ENCODE measurements around the gene TCL1B.

TCL1B gene

DNA sequence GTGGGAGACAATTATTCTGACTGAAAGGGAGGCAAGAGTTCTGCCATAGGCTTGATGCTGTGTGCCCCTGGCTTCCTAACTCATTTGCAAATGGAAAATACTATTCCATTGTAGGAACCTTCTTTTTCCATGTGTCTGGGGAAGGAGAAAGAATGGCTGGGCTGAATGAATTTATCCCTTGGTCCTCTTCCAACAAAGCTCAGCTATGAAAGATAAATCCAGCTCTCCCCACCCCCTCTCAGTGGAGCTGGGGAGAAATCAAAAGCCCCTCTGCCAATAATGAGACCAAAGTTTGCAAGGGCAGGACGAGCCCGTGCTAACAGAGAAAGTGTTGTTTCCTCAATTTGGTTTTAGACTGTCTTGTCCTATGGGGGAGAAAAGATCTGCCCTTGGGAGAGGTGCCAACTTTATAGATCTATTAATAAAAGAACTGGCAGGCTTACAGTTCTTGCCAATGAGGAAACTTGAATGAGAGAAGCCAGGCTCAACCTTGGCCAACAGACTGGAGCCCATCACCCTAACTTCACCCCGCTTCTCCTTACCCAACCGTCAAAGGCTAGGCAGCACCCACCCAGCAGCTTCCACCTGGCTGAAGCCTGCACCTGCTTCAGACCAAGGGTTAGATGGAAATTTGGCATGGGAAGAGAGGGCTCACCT, 8.9 kb upstream of the TCL1B start:
- H3K18ac ChIP-seq (ENCODE audit: low read depth in 1 of 2, low read length in 2 of 2) = no peak overlapping the region
- WGBS = 67% methylated on average over 3 of the region's 4 CpGs
- no peak overlapping the region for H2AK5ac ChIP-seq (ENCODE audit: low read length, severe bottlenecking)
- no peak overlapping the region for H3K14ac ChIP-seq (ENCODE audit: low read length in 2 of 2)
- no peak overlapping the region for H3K4me3 ChIP-seq (ENCODE audit: insufficient read depth in 1 of 2, low read depth in 1 of 2, low read length in 2 of 2)
- no peaks in the 10 kb centered on the region for H3K36me3 ChIP-seq (ENCODE audit: control insufficient read depth in 1 of 2, insufficient read depth in 2 of 2, low read depth in 1 of 2, low read length in 2 of 2)
- H3K9me3 ChIP-seq (ENCODE audit: control insufficient read depth, low read length) = no peaks in the 10 kb centered on the region
- no peak overlapping the region for H2BK5ac ChIP-seq (ENCODE audit: low read depth, low read length, poor library complexity, severe bottlenecking)
- H3K4me2 ChIP-seq (ENCODE audit: low read length, poor library complexity, severe bottlenecking) = no peak overlapping the region
- no peak overlapping the region for H3K23ac ChIP-seq (ENCODE audit: low read length in 2 of 2)
- H2BK120ac ChIP-seq (ENCODE audit: low read depth, low read length) = no peak overlapping the region
- H2BK15ac ChIP-seq (ENCODE audit: low read depth, poor library complexity, severe bottlenecking) = no peak overlapping the region
- no peaks in the 10 kb centered on the region for H3K4me1 ChIP-seq (ENCODE audit: control insufficient read depth, insufficient read depth, low read depth, low read length)
- peaks cover 0 to 9% of the 10 kb centered on the region in 2 experiments for H3K27me3 ChIP-seq (ENCODE audit: control insufficient read depth in 1 of 2, insufficient read depth in 1 of 2, low read length in 2 of 2)
- H3K9ac ChIP-seq (ENCODE audit: low read length) = no peak overlapping the region
- no peaks in the 10 kb centered on the region for H3K79me1 ChIP-seq (replicated peaks; ENCODE audit: low read length, poor library complexity, severe bottlenecking)
- no peak for DNase-seq
- H2AFZ ChIP-seq (ENCODE audit: low read depth, low read length) = no peak overlapping the region
- no peak overlapping the region for H2BK12ac ChIP-seq (ENCODE audit: low read length in 2 of 2)
- H3K4ac ChIP-seq (ENCODE audit: low read depth in 1 of 2, low read length in 2 of 2) = no peak overlapping the region
- no peak overlapping the region for H4K91ac ChIP-seq (ENCODE audit: low read length)
- no peak overlapping the region for H4K8ac ChIP-seq (ENCODE audit: low read length)
- H3K27ac ChIP-seq (ENCODE audit: low read length, poor library complexity, severe bottlenecking) = no peak overlapping the region

DNA sequence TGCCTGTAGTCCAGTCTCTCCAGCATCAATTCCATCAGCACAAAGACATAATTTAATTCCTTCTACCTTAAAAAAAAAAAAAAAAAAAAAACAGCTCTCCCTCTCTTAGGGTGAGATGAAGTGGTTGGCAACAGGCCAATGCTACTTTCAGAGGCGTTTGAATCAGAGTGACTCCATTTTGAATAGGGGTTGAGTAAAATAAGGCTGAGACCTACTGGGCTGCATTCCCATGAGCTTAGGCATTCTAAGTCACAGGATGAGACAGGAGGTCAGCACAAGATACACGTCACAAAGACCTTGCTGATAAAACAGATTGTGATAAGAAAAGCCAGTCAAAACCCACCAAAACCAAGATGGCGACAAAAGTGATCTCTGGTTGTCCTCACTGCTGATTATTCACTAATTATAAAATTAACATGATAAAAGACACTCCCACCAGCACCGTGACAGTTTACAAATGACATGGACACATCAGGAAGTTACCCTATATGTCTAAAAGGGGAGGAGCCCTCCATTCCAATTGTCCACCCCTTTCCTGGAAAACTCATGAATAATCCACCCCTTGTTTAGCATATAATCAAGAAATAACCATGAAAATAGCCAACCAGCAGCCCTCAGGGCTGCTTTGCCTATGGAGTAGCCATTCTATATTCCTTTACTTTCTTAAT, 6.9 kb upstream of the TCL1B start:
- H2BK15ac ChIP-seq (ENCODE audit: low read depth, poor library complexity, severe bottlenecking) = no peak overlapping the region
- H3K14ac ChIP-seq (ENCODE audit: low read length in 2 of 2) = no peak overlapping the region
- H3K4ac ChIP-seq (ENCODE audit: low read depth in 1 of 2, low read length in 2 of 2) = no peak overlapping the region
- H3K23ac ChIP-seq (ENCODE audit: low read length in 2 of 2) = no peak overlapping the region
- H3K9ac ChIP-seq (ENCODE audit: low read length) = no peak overlapping the region
- H2BK120ac ChIP-seq (ENCODE audit: low read depth, low read length) = no peak overlapping the region
- no peak overlapping the region for H2BK5ac ChIP-seq (ENCODE audit: low read depth, low read length, poor library complexity, severe bottlenecking)
- H3K27ac ChIP-seq (ENCODE audit: low read length, poor library complexity, severe bottlenecking) = no peak overlapping the region
- H3K27me3 ChIP-seq (ENCODE audit: control insufficient read depth in 1 of 2, insufficient read depth in 1 of 2, low read length in 2 of 2) = peaks cover under 1 to 16% of the 10 kb centered on the region in 2 experiments
- H3K4me3 ChIP-seq (ENCODE audit: insufficient read depth in 1 of 2, low read depth in 1 of 2, low read length in 2 of 2) = no peak overlapping the region
- H3K79me1 ChIP-seq (replicated peaks; ENCODE audit: low read length, poor library complexity, severe bottlenecking) = no peaks in the 10 kb centered on the region
- no peak overlapping the region for H2BK12ac ChIP-seq (ENCODE audit: low read length in 2 of 2)
- H3K36me3 ChIP-seq (ENCODE audit: control insufficient read depth in 1 of 2, insufficient read depth in 2 of 2, low read depth in 1 of 2, low read length in 2 of 2) = no peaks in the 10 kb centered on the region
- no peak overlapping the region for H2AFZ ChIP-seq (ENCODE audit: low read depth, low read length)
- H2AK5ac ChIP-seq (ENCODE audit: low read length, severe bottlenecking) = no peak overlapping the region
- no peak overlapping the region for H4K8ac ChIP-seq (ENCODE audit: low read length)
- 72% methylated on average over 4 of the region's 4 CpGs for WGBS
- no peak overlapping the region for H3K18ac ChIP-seq (ENCODE audit: low read depth in 1 of 2, low read length in 2 of 2)
- no peaks in the 10 kb centered on the region for H3K9me3 ChIP-seq (ENCODE audit: control insufficient read depth, low read length)
- DNase-seq = no peak
- H4K91ac ChIP-seq (ENCODE audit: low read length) = no peak overlapping the region
- H3K4me2 ChIP-seq (ENCODE audit: low read length, poor library complexity, severe bottlenecking) = no peak overlapping the region
- no peaks in the 10 kb centered on the region for H3K4me1 ChIP-seq (ENCODE audit: control insufficient read depth, insufficient read depth, low read depth, low read length)

DNA sequence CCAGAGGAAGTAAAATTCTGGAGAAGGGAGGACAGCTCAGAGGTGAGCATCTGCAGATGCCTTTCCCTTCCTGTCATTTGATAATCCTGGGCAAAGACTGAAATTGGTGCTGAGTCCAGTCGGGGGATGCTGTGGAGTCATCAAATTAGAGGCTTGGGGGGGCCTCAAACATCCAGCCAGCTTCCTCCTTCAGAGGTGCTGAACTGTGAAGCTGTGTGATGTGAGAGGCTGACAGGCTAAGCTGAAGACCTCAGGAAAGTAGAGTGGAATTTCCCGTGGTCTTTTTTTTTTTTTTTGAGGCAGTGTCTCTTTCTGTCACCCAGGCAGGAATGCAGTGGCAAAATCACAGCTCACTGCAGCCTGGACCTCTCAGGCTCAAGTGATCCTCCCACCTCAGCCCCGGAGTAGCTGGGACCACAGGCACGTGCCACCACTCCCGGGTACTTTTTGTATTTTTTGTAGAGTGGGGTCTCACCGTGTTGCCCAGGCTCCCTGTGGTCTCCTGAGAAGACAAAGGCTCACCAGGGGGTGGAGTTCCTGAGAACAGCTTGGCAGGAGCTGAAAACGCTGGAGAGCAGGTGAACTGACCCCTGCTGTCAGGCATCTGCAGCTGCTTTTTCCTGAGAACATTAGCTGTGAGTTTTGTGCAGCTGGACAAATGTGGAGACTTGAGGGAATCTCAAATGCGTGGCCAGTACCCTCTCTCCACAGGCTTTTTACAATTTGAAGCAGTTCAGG, 6.1 kb upstream of the TCL1B start:
- Histone ChIP-seq H2BK120ac (ENCODE audit: low read depth, low read length) (no peak overlapping the region), H3K9me3 (ENCODE audit: control insufficient read depth, low read length) (no peaks in the 10 kb centered on the region), H2BK5ac (ENCODE audit: low read depth, low read length, poor library complexity, severe bottlenecking) (no peak overlapping the region), H2AK5ac (ENCODE audit: low read length, severe bottlenecking) (no peak overlapping the region), H2BK15ac (ENCODE audit: low read depth, poor library complexity, severe bottlenecking) (no peak overlapping the region), H4K8ac (ENCODE audit: low read length) (no peak overlapping the region), H3K27ac (ENCODE audit: low read length, poor library complexity, severe bottlenecking) (no peak overlapping the region), H3K36me3 (ENCODE audit: control insufficient read depth in 1 of 2, insufficient read depth in 2 of 2, low read depth in 1 of 2, low read length in 2 of 2) (no peaks in the 10 kb centered on the region), H4K91ac (ENCODE audit: low read length) (no peak overlapping the region), H3K14ac (ENCODE audit: low read length in 2 of 2) (no peak overlapping the region), H2AFZ (ENCODE audit: low read depth, low read length) (no peak overlapping the region), H2BK12ac (ENCODE audit: low read length in 2 of 2) (no peak overlapping the region), H3K4me3 (ENCODE audit: insufficient read depth in 1 of 2, low read depth in 1 of 2, low read length in 2 of 2) (no peak overlapping the region), H3K18ac (ENCODE audit: low read depth in 1 of 2, low read length in 2 of 2) (no peak overlapping the region), H3K79me1 (replicated peaks; ENCODE audit: low read length, poor library complexity, severe bottlenecking) (no peaks in the 10 kb centered on the region), H3K9ac (ENCODE audit: low read length) (no peak overlapping the region), H3K4me1 (ENCODE audit: control insufficient read depth, insufficient read depth, low read depth, low read length) (no peaks in the 10 kb centered on the region), H3K4me2 (ENCODE audit: low read length, poor library complexity, severe bottlenecking) (no peak overlapping the region), H3K4ac (ENCODE audit: low read depth in 1 of 2, low read length in 2 of 2) (no peak overlapping the region), H3K27me3 (ENCODE audit: control insufficient read depth in 1 of 2, insufficient read depth in 1 of 2, low read length in 2 of 2) (peaks cover 3 to 21% of the 10 kb centered on the region in 2 experiments), H3K23ac (ENCODE audit: low read length in 2 of 2) (no peak overlapping the region)
- 35% methylated on average over 8 of the region's 8 CpGs for WGBS
- no peak for DNase-seq

DNA sequence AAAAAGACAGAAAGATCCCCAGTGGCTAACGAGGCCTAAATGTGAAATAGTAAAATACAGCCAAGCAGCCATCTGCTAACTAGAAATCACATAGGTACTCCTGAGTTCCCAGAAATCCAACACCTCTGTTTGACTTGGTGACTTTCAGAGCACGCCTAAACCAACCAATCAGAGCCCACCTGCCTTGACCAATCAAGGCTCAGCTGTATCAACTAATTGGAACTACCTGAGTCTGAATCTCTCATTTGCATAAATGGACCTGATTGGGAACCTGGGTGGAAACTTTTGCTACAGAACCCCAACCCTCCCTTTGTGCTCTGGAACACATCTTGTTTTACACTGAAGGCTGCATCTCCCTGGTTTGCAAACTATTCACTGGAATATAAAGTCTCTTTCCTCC, 5.1 kb upstream of the TCL1B start:
- Histone ChIP-seq H3K4ac (ENCODE audit: low read depth in 1 of 2, low read length in 2 of 2) (no peak overlapping the region), H2AFZ (ENCODE audit: low read depth, low read length) (no peak overlapping the region), H3K27me3 (ENCODE audit: control insufficient read depth in 1 of 2, insufficient read depth in 1 of 2, low read length in 2 of 2) (peaks cover 3 to 21% of the 10 kb centered on the region in 2 experiments), H3K18ac (ENCODE audit: low read depth in 1 of 2, low read length in 2 of 2) (no peak overlapping the region), H3K79me1 (replicated peaks; ENCODE audit: low read length, poor library complexity, severe bottlenecking) (no peaks in the 10 kb centered on the region), H3K36me3 (ENCODE audit: control insufficient read depth in 1 of 2, insufficient read depth in 2 of 2, low read depth in 1 of 2, low read length in 2 of 2) (no peaks in the 10 kb centered on the region), H3K9me3 (ENCODE audit: control insufficient read depth, low read length) (no peaks in the 10 kb centered on the region), H3K27ac (ENCODE audit: low read length, poor library complexity, severe bottlenecking) (no peak overlapping the region), H2BK12ac (ENCODE audit: low read length in 2 of 2) (no peak overlapping the region), H3K23ac (ENCODE audit: low read length in 2 of 2) (no peak overlapping the region), H4K91ac (ENCODE audit: low read length) (no peak overlapping the region), H3K9ac (ENCODE audit: low read length) (no peak overlapping the region), H3K4me1 (ENCODE audit: control insufficient read depth, insufficient read depth, low read depth, low read length) (no peaks in the 10 kb centered on the region), H3K4me2 (ENCODE audit: low read length, poor library complexity, severe bottlenecking) (no peak overlapping the region), H2BK15ac (ENCODE audit: low read depth, poor library complexity, severe bottlenecking) (no peak overlapping the region), H2BK120ac (ENCODE audit: low read depth, low read length) (no peak overlapping the region), H4K8ac (ENCODE audit: low read length) (no peak overlapping the region), H3K4me3 (ENCODE audit: insufficient read depth in 1 of 2, low read depth in 1 of 2, low read length in 2 of 2) (no peak overlapping the region), H2AK5ac (ENCODE audit: low read length, severe bottlenecking) (no peak overlapping the region), H2BK5ac (ENCODE audit: low read depth, low read length, poor library complexity, severe bottlenecking) (no peak overlapping the region), H3K14ac (ENCODE audit: low read length in 2 of 2) (no peak overlapping the region)
- no peak for DNase-seq
- WGBS = 66% methylated on average over 2 of the region's 2 CpGs
